K562 (cell line): ENCODE measurements around the gene VNN1. TPM values are rescaled to one million over a fixed set of nuclear protein-coding genes. Genes with fewer than 3 reads are reported as not detected.

Experiments used
- ATAC-seq: fragments of 200-7000 bp; cut with Tn5 transposase; 3 replicates; pipeline ENCODE4 v1.9.1; 2020; ENCODE audit warnings: moderate library complexity
- BruUV-seq: library from RNA; stranded (reverse); fragments of 400-500 nt; replicated peaks from 2 replicates; lab custom pipeline; 2021; lab: Mats Ljungman, UMichigan
- CTCF ChIA-PET: fragments of 300-600 bp; formaldehyde crosslinking; extraction: SDS; loops from one replicate; lab custom pipeline; 2021; ENCODE audit warnings: low intra/inter-chr PET ratio; lab: Yijun Ruan, JAX
- POLR2A ChIA-PET: fragments of 300-600, 350-650 bp; sonication (Branson Sonifier 250); formaldehyde crosslinking; extraction: SDS; loops from one replicate; lab custom pipeline; 2021; ENCODE audit warnings: antibody characterized with exemption, inconsistent platforms; lab: Yijun Ruan, JAX
- DNase-seq, 4 experiments: peaks; one replicate each; pipeline versions ENCODE4 v3.0.0 to v3.0.0-alpha.2; 2011 to 2018; ENCODE audit warnings: low spot score in 3 of 4, mixed read lengths in 3 of 4; ENCODE audit errors: extremely low read depth in 1 of 4
- FAIRE-seq: peaks from 2 replicates; lab custom pipeline; 2011; peaks lifted over from hg19 to GRCh38; lab: Jason Lieb, UNC
- H2AFZ ChIP-seq: 2 replicates; pipeline ENCODE4 v1.6.0; 2011; ENCODE audit warnings: low read depth, low read length, control low read depth, inconsistent platforms
- H3K27ac ChIP-seq: fragments of 200-600 bp; 3 replicates; pipeline ENCODE4 v1.8.0; 2011; ENCODE audit warnings: low read depth, mild to moderate bottlenecking, control low read depth, inconsistent platforms, low read length, moderate library complexity, mixed read lengths; ENCODE audit errors: extremely low read depth
- H3K27me3 ChIP-seq, 2 experiments: fragments of 300-600 bp in 1 of 2; 2 replicates in 1 of 2; 3 replicates in 1 of 2; pipeline versions ENCODE4 v1.6.0 to v1.8.0; 2011; ENCODE audit warnings: inconsistent platforms in 2 of 2, low read length in 2 of 2, mild to moderate bottlenecking in 1 of 2, mixed read lengths in 1 of 2, moderate library complexity in 1 of 2; ENCODE audit not compliant: control insufficient read depth in 2 of 2, insufficient read depth in 2 of 2
- H3K36me3 ChIP-seq: fragments of 300-600 bp; 3 replicates; pipeline ENCODE4 v1.8.0; 2011; ENCODE audit warnings: mild to moderate bottlenecking, low read length, inconsistent platforms; ENCODE audit not compliant: control insufficient read depth, insufficient read depth
- H3K4me1 ChIP-seq, 2 experiments: fragments of 200-600 bp in 1 of 2; replicated peaks in 1 of 2; 2 replicates in 1 of 2; 3 replicates in 1 of 2; pipeline versions ENCODE4 v1.5.1 to v1.8.0; 2011; ENCODE audit warnings: inconsistent platforms in 2 of 2, low read length in 2 of 2, mild to moderate bottlenecking in 1 of 2, mixed read lengths in 1 of 2, moderate library complexity in 1 of 2; ENCODE audit not compliant: control insufficient read depth in 2 of 2, insufficient read depth in 2 of 2
- H3K4me2 ChIP-seq: 2 replicates; pipeline ENCODE4 v1.6.1; 2011; ENCODE audit warnings: low read length, control low read depth, inconsistent platforms, mixed read lengths; ENCODE audit not compliant: insufficient read depth
- H3K4me3 ChIP-seq: fragments of 200-600 bp; sonication (generic), shearing (Covaris generic); 2 replicates; pipeline ENCODE4 v1.5.1; 2016; ENCODE audit warnings: control low read depth, inconsistent platforms
- H3K79me2 ChIP-seq: fragments of 200-600 bp; 3 replicates; pipeline ENCODE4 v1.8.0; 2011; ENCODE audit warnings: low read length, inconsistent platforms; ENCODE audit not compliant: control insufficient read depth, insufficient read depth
- H3K9ac ChIP-seq, 2 experiments: 2 replicates each; pipeline versions ENCODE4 v1.6.0 to v1.6.1; 2011; ENCODE audit warnings: low read depth in 2 of 2, low read length in 2 of 2, control low read depth in 1 of 2, inconsistent platforms in 1 of 2, mild to moderate bottlenecking in 1 of 2, mixed read lengths in 1 of 2; ENCODE audit not compliant: insufficient read depth in 1 of 2
- H3K9me1 ChIP-seq: one replicate; pipeline ENCODE4 v1.6.0; 2011; ENCODE audit warnings: inconsistent platforms, mild to moderate bottlenecking, low read length, moderate library complexity; ENCODE audit not compliant: control insufficient read depth, insufficient read depth
- H3K9me3 ChIP-seq: replicated peaks from 2 replicates; pipeline ENCODE4 v1.5.1; 2011; ENCODE audit warnings: low read depth, low read length, inconsistent platforms; ENCODE audit not compliant: control insufficient read depth, insufficient read depth
- H4K20me1 ChIP-seq: replicated peaks from 2 replicates; pipeline ENCODE4 v1.6.1; 2011; ENCODE audit warnings: low read length, inconsistent platforms, mixed read lengths; ENCODE audit not compliant: control insufficient read depth, insufficient read depth
- CREM ChIP-seq: IDR thresholded peaks from 2 replicates; pipeline ENCODE4 v1.6.1; 2014; ENCODE audit warnings: antibody characterized with exemption, low read depth
- CUX1 ChIP-seq: fragments of 200-800 bp; sonication (Bioruptor generic); IDR thresholded peaks from 2 replicates; pipeline ENCODE4 v1.6.1; 2016; ENCODE audit warnings: missing genetic modification characterization, missing compliant biosample characterization
- ESRRA ChIP-seq: fragments of 450-650 bp; IDR thresholded peaks from 2 replicates; pipeline ENCODE4 v1.6.1; 2014; ENCODE audit warnings: low read depth, mild to moderate bottlenecking, moderate library complexity, borderline replicate concordance
- HDAC8 ChIP-seq: fragments of 450-650 bp; IDR thresholded peaks from 2 replicates; pipeline ENCODE4 v1.6.1; 2016; ENCODE audit warnings: mild to moderate bottlenecking, missing genetic modification characterization, moderate library complexity, missing compliant biosample characterization
- HNRNPH1 ChIP-seq: fragments of 200-400 bp; formaldehyde crosslinking; optimal IDR thresholded peaks from 2 replicates; pipeline ENCODE3; 2017; ENCODE audit warnings: low read depth, mild to moderate bottlenecking, low read length, moderate library complexity
- NCOA2 ChIP-seq, 2 experiments: fragments of 450-650 bp; IDR thresholded peaks; 2 replicates each; pipeline ENCODE4 v1.6.1; 2018; ENCODE audit warnings: mild to moderate bottlenecking in 2 of 2, moderate library complexity in 1 of 2; ENCODE audit not compliant: partially characterized antibody in 2 of 2
- PCBP1 ChIP-seq: fragments of 200-400 bp; formaldehyde crosslinking; IDR thresholded peaks from 2 replicates; pipeline ENCODE4 v1.6.1; 2018; ENCODE audit warnings: mild to moderate bottlenecking, low read depth, low read length; ENCODE audit not compliant: poor library complexity, severe bottlenecking
- PTTG1 ChIP-seq: fragments of 450-650 bp; IDR thresholded peaks from 2 replicates; pipeline ENCODE4 v1.6.1; 2016; ENCODE audit warnings: low read depth, mild to moderate bottlenecking, missing genetic modification characterization, missing compliant biosample characterization
- PYGO2 ChIP-seq: fragments of 450-650 bp; IDR thresholded peaks from 2 replicates; pipeline ENCODE4 v1.6.1; 2016; ENCODE audit warnings: mild to moderate bottlenecking, missing genetic modification characterization, moderate library complexity, missing compliant biosample characterization
- TCF7 ChIP-seq: sonication (generic); IDR thresholded peaks from 2 replicates; pipeline ENCODE4 v1.6.1; 2016; ENCODE audit warnings: antibody characterized with exemption, borderline replicate concordance
- ZNF57 ChIP-seq: fragments of 450-650 bp; formaldehyde crosslinking; IDR thresholded peaks from 2 replicates; pipeline ENCODE4 v1.4.0; 2020; ENCODE audit warnings: mild to moderate bottlenecking, moderate library complexity
- WGBS: fragments of 100-300 bp; shearing (Covaris generic); methylation state at CpG from one replicate; pipeline ENCODE4 v1.1.6; 2016; ENCODE audit warnings: low coverage, mixed read lengths; ENCODE audit not compliant: insufficient coverage; ENCODE audit errors: missing lambda C conversion rate; 5-methylcytosine and 5-hydroxymethylcytosine counted together
- in situ Hi-C: fragments of 300-500 bp; cut with MboI; formaldehyde crosslinking; loops from 4 replicates; pipeline ENCODE4 v1.15.0; 2018; ENCODE audit warnings: inconsistent platforms, mixed read lengths
- intact Hi-C: fragments of 100-400 bp; cut with micrococcal nuclease; formaldehyde crosslinking; loops from 2 replicates; pipeline ENCODE4 v1.14.2; 2022
- polyA plus RNA-seq, 8 experiments: library from polyadenylated mRNA; depleted of rRNA in 4 of 8; stranded (reverse) in 5 of 8; unstranded in 3 of 8; fragments of >200 nt; fragmentation: Nextera tagmentation in 2 of 8; fragmentation: Illumina TruSeq in 1 of 8; extraction: Ambion mirVana in 2 of 8; extraction: Trizol in 1 of 8; gene quantifications; 2 replicates each; pipeline versions ENCODE4 v1.2.1 to v1.2.3, GENCODE V29; 2011 to 2014; ENCODE audit warnings: inconsistent platforms in 1 of 8, missing spikeins in 1 of 8
- total RNA-seq, 7 experiments: library from RNA; depleted of rRNA in 6 of 7; stranded (reverse); fragments of >200 nt in 6 of 7; fragmentation: Illumina TruSeq in 2 of 7; extraction: Trizol in 2 of 7; gene quantifications; 2 replicates each; pipeline versions ENCODE4 v1.2.1 to v1.2.3, GENCODE V29; 2011 to 2021; ENCODE audit warnings: low replicate concordance in 1 of 7

VNN1 gene
- total and polyA plus RNA-seq, 9 of the 15 experiments (the other 6 are each of a cell fraction or from before 2014, with no cell fraction given): not detected

GRCh38 chr6:132752255-132752654 is 38.4 kb upstream of the VNN1 start (continued):
- no peak for TF ChIP-seq CUX1

GRCh38 chr6:132751828-132752227 is 38.0 kb upstream of the VNN1 start:
- Histone ChIP-seq H3K27me3 (peaks cover 0 to 2% of the 10 kb centered on the region in 2 experiments; a peak in 2 of 5 replicates), H2AFZ (no peak overlapping the region), H3K27ac (no peak overlapping the region), H3K9ac (no peak overlapping the region), H3K9me3 (no peaks in the 10 kb centered on the region), H3K79me2 (no peaks in the 10 kb centered on the region), H3K4me1 (no peaks in the 10 kb centered on the region), H3K36me3 (no peaks in the 10 kb centered on the region), H3K4me2 (no peak overlapping the region), H4K20me1 (no peaks in the 10 kb centered on the region), H3K4me3 (no peak overlapping the region), H3K9me1 (no peaks in the 10 kb centered on the region)
- FAIRE-seq (no peak), ATAC-seq (0 out of 3 replicates have a peak, but pooled peaks have one; percentile 28), DNase-seq (no peak)
- ChIA-PET CTCF (no interaction called here), POLR2A (no interaction called here)
- in situ Hi-C loops (loop anchor here (25.0 kb wide), 2 partner anchors 215 to 465 kb away; partner anchors contain the start of gene TAAR9), intact Hi-C loops (no loop called here)
- no TSS peak for BruUV-seq
- 0% methylated on average over 1 of the region's 1 CpG for WGBS
- TF ChIP-seq ZNF57 (CRISPR knock-in tag) (no peak), HDAC8 (tag) (no peak), ESRRA (no peak), NCOA2 (IDR thresholded peaks at IDR 0.05; ENCODE audit: partially characterized antibody in 2 of 2) (no peak), PCBP1 (no peak), PYGO2 (tag) (no peak), HNRNPH1 (no peak), CREM (no peak), TCF7 (no peak), PTTG1 (no peak)
